ENCODE measurements around the gene AQP12B.
"Not testable (repeated sequence)": the region's sequence is repeated elsewhere in the genome, so short reads cannot be mapped to it uniquely, and the experiment has no call there.

DNA sequence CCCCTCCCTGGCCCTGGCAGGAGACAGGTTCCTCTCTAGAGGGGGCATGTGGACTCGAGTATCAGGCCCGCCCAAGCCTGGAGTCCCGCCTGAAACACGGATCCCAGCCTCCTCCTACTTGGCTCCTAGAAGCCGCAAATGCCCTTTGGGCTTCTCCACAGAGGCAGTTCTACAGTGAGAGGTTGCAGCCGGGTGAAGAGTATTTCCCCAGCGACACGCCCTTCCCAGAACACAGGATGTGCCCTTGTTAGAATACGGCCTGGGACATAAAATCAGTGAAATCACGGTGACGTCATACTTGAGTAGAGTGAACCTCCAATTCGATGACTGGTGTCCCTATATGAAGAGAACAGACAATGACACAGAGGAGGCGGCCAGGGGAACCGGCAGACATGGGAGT lies 4.6 kb downstream of the AQP12B start:
- not testable (repeated sequence) for TF ChIP-seq EZH2 (IDR thresholded peaks at IDR 0.05; ENCODE audit: insufficient read depth, poor library complexity, severe bottlenecking); EZH2phosphoT487 (IDR thresholded peaks at IDR 0.05; ENCODE audit: insufficient read depth, low read depth)

All from GM23248 (cell line).